Measurements from ENCODE around the gene CD247.

DNA sequence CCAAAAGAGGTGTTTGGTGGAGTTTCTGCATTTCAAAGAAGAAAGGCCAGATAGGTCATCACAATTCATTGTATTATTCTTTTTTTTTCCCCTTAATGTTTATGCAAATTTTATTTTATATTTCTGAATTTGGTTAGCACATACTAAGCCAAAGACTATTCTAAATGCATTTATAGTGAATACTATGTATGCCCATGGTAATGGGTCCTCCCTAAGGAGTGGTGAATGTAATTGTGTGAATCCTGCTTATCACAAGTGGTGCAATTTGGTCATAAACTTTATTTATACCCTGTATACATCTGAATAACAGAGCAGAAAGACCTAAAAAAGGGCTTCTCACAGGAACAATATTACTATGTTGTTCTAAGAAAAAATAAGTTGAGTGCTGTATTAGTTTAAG, 99.1 kb downstream of the CD247 start:
- TF ChIP-seq CTCF (conservative IDR thresholded peaks at IDR 0.05 in 1 of 2, IDR thresholded peaks at IDR 0.05 in 1 of 2; ENCODE audit: extremely low read depth in 1 of 2, insufficient read depth in 1 of 2, low read depth in 1 of 2, low read length in 2 of 2) (no peak), EZH2 (IDR thresholded peaks at IDR 0.05; ENCODE audit: borderline replicate concordance, low read length) (no peak)
